Calu3 (cell line): ENCODE measurements around the gene ADCY3. TPM values are rescaled to one million over a fixed set of nuclear protein-coding genes. Genes with fewer than 3 reads are reported as not detected.

ENCODE experiments used
- BruUV-seq: library from RNA; stranded (reverse); fragments of 400-500 nt; replicated peaks from 2 replicates; lab custom pipeline; 2021; lab: Mats Ljungman, UMichigan
- CTCF ChIA-PET: fragments of 300-600 bp; sonication (Branson Sonifier 250); formaldehyde crosslinking; loops from one replicate; lab custom pipeline; 2022; ENCODE audit warnings: antibody characterized with exemption; lab: Charles Lee
- DNase-seq: peaks from one replicate; pipeline ENCODE4 v3.0.0; 2022
- H3K27ac Mint-ChIP-seq: one replicate; pipeline ENCODE4 v1.8.0; 2022; ENCODE audit warnings: mixed read lengths; ENCODE audit not compliant: unreplicated experiment
- H3K27me3 Mint-ChIP-seq: one replicate; pipeline ENCODE4 v1.8.0; 2022; ENCODE audit warnings: mixed read lengths; ENCODE audit not compliant: unreplicated experiment
- H3K36me3 Mint-ChIP-seq: one replicate; pipeline ENCODE4 v1.8.0; 2022; ENCODE audit warnings: mild to moderate bottlenecking, moderate library complexity, mixed read lengths; ENCODE audit not compliant: insufficient read depth, unreplicated experiment
- H3K4me1 Mint-ChIP-seq: one replicate; pipeline ENCODE4 v1.8.0; 2022; ENCODE audit warnings: mild to moderate bottlenecking, low read depth, mixed read lengths; ENCODE audit not compliant: unreplicated experiment
- H3K4me3 Mint-ChIP-seq: one replicate; pipeline ENCODE4 v1.8.0; 2022; ENCODE audit warnings: mild to moderate bottlenecking, low read depth, moderate library complexity, mixed read lengths; ENCODE audit not compliant: unreplicated experiment
- H3K9me3 Mint-ChIP-seq: one replicate; pipeline ENCODE4 v1.8.0; 2022; ENCODE audit warnings: low read depth, mixed read lengths; ENCODE audit not compliant: unreplicated experiment
- CTCF ChIP-seq: fragments of 200-600 bp; IDR thresholded peaks from one replicate; pipeline ENCODE4 v1.8.0; 2022; ENCODE audit warnings: antibody characterized with exemption; ENCODE audit not compliant: unreplicated experiment
- intact Hi-C: fragments of 100-400 bp; cut with micrococcal nuclease; formaldehyde crosslinking; loops from one replicate; pipeline ENCODE4 v1.10.0; 2022; ENCODE audit not compliant: unreplicated experiment
- total RNA-seq: library from RNA; stranded (reverse); gene quantifications from 2 replicates; pipeline ENCODE4 v1.2.3, GENCODE V29; 2022

ADCY3 gene
- total RNA-seq, 1 experiment from 2014 or later, result 63.7 TPM

DNA sequence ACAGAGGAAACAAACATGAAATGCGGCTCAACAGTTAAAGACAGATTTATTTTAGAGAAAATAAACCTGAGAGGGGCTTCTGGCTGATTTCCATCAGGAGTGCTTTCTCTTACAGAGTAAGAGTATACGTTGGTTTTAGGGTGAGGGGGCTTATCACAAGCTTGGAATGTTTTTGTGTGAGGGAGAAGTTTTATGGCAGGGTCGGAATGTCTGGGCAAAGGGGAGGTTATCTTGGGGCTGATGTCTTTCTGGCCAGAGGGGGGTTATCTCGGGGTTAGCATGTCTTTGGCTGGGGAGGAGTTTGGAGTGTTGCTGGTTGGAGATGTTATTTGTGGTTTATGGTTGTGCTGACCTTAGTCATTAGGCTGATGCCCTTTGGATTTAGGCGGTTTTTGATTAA, 149.0 kb downstream of the ADCY3 start:
- intact Hi-C loops, result no loop called here
- Mint-ChIP-seq H3K4me1 (no peaks in the 10 kb centered on the region), H3K4me3 (no peak overlapping the region), H3K27me3 (no peaks in the 10 kb centered on the region), H3K36me3 (no peaks in the 10 kb centered on the region), H3K9me3 (no peaks in the 10 kb centered on the region), H3K27ac (no peak overlapping the region)
- CTCF ChIA-PET, result no interaction called here
- no peak for TF ChIP-seq CTCF
- DNase-seq, result no peak
- no TSS peak for BruUV-seq

Other genes starting within 250 kb of the ADCY3 start
- 22.3 and 23.8 TPM in 2 replicates for gene PTRHD1, start 126.8 kb downstream of the ADCY3 start, total RNA-seq
- gene CENPO, start 126.8 kb downstream of the ADCY3 start, total RNA-seq, result 38.9 and 43.1 TPM in 2 replicates
- gene DNAJC27, start 51.7 kb upstream of the ADCY3 start, total RNA-seq, result 4.6 and 4.9 TPM in 2 replicates
- 0.10 and 0.17 TPM in 2 replicates for gene EFR3B, start 121.8 kb upstream of the ADCY3 start, total RNA-seq
- gene POMC, start 248.3 kb upstream of the ADCY3 start, total RNA-seq, result not detected in 2 replicates